GM18508 (cell line): Measurements from ENCODE around the gene SMAP1.
A peak's percentile ranks its signal among the peaks of the same experiment; 100 is the strongest.

Experiments used
- ATAC-seq: cut with Tn5 transposase; IDR thresholded peaks from one replicate; pipeline ENCODE4 v1.9.1; 2021; ENCODE audit warnings: moderate number of reproducible peaks; ENCODE audit not compliant: insufficient read depth, unreplicated experiment

SMAP1 gene

DNA sequence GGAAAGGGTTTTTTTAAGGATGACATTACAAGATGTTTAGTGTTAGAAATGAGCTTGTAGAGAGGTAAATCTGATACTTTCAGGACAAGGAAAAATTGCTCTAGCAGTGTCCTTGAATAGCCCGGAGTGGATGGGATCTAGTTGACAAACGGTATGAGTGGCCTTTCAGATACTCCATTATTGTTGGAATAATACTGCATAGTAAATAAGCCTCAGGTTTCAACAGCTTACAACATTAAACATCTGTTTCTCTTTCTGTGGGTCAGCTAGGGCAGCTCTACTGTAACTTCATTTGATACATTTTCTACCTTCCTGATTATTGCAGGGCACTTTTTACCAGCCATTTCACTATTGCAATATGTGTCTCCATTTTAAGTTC, 171.2 kb downstream of the SMAP1 start:
- ATAC-seq, result no peak

DNA sequence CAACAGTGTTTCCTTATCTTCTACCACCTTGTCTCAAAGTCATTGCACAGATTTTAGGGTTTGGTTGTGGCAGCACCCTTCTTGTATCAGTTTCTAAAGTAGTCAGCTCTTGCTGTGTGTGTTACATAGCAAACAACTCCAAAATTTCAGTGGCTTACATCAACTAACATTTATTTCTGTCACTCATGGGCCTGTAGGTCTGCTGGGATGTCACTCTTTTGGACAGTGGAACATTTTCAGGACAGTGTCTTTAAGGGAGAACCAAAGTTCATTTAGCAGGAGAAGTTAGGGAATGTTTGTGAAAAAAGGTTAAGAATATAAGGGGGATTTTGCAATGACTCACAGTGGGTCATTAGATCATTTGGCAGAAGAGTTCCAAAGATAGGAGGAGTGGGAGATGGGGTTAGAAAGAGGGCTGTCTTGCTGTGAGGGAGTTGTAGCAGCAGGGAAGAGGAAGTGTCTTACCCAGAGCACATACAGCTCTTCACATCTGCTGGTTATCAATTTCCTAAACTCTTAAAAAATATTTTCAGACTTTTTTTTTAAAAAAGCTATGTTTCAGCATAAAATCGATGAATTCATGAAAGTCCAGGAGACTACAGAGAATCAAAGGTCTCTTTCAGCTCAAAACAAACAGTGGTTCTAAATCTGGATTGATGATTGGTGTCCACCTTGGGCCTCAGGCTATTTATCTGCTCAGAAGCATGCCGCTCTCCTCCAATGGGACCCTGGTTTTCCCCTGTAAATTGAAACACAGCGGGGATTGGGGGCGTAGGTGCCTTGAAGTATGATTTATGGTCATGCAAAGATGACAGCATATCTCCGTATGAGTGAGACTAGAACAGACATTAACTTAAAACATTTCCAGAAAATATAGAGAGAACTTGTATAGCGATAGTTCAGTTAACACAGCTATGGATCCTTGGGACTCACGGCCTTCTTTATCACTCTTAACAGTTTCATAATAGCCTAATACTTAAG, 171.9 kb downstream of the SMAP1 start:
- ATAC-seq, result no peak

- ATAC-seq, result no peak
Observed at GRCh38 chr6:70841112-70841511, 173.4 kb downstream of the SMAP1 start.

DNA sequence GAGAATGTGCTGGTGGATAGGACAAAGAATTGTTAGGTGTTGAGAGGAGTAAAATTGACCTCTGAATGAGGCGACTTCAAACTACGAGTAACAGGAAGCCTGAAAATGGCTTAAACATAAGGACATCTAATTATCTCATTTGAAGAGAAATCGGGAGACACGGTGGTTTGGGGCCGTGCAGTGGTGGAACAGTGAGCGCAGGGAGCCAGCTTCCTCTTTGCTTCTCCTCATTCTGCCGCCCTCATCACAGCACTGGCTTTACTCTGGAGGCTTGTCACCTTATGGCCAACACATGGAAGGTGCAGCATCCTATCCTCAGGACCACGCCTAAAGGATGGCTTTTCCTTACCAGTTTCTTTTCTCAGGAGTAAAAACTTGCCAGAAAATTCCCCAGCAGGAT, 174.9 kb downstream of the SMAP1 start:
- no peak for ATAC-seq

DNA sequence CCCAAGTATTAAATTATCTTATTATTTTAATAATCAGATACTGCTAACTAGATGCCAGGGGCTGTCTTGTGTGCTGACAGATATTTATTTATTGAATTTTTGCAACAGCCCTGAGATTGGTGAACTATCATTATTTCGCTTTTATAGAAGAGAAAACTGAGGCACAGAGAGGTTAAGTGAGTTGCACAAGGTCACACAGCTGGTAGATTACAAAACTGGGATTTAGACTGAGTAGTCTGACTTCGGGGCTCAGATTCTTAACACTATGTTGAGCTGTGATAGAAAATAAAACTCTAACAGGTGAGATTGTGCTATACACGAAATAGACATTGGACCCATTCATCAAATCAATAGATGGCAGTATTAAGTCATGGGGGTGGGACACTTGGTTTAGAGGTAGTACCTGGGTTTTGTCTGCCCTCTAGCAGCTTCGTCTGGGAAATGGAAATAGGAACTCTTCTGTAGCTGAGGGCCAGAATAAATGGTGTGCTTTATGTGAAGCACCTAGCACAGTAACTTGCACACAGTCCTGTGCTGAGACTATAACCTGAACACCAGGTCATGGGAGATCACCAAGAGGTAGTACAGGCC, 175.7 kb downstream of the SMAP1 start:
- no peak for ATAC-seq

DNA sequence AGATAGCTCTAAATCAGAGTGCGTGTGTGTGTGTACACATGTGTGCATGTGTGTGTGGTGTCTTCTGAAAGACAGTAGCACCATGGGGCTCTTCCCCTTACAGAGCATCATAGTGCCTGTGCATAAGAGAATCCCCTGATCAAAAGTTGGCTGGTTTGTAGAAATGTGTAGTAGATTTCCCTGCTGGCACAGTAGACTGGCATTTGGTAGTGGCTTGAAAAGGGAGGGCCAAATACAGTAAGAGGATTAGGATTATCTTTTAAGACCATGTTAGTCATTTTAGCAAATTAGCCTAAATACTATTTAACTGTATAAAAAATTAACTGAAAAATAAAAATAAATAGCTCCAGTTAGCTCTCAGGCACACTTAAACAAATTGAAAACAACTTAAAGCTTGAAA, 176.6 kb downstream of the SMAP1 start:
- no peak for ATAC-seq

DNA sequence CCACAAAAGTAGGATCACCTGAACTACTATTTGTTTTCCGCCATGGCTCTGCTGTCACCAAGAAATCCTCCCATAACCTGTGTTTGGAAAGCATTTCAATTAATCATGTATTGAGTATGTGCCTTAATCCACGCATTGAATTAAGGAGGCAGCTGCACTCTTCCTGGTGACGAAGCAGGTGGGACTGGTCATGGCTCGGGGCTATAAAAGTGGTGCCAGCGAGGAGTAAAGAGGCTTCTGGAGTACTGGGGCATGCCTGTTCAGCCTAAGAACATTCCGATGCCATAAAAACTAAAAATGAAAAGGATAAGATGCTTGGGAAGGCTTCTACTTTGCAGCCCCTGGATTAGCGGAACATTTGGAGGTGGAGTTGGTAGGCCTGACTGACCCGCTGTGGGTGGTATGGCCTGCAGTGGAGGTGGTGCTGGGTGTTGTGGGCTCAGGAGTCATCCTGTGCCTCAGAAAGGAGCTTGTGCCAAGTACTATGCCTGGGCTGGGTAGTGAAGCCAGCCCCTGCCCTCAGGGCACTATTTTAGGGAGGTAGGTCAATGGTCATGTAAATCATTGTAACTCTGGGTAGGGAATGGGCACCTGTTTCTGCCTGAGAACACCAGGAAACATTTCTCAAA, 178.6 kb downstream of the SMAP1 start:
- no peak for ATAC-seq

- no peak for ATAC-seq
Observed at GRCh38 chr6:70847106-70848084, 179.7 kb downstream of the SMAP1 start.

- ATAC-seq, result no peak
Observed at GRCh38 chr6:70849348-70850069, 181.8 kb downstream of the SMAP1 start.

- no peak for ATAC-seq
Observed at GRCh38 chr6:70852667-70853246, 185.1 kb downstream of the SMAP1 start.

GRCh38 chr6:70857387-70858077, 189.8 kb downstream of the SMAP1 start:
- ATAC-seq, result peak; percentile 99

DNA sequence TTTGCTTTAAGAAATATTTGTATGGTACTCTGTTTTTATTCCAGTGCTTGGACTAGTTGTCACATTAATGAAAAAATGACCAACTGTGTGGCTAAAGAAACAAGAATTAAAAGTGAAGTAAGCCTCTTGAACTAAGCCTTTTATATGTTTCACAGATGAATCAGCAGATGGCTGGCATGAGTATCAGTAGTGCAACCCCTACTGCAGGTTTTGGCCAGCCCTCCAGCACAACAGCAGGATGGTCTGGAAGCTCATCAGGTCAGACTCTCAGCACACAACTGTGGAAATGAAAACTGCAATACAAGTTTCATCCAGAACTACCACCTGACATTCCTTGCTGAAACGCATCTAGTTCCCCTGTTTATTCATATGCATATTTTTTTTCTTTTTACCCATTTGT, 192.4 kb downstream of the SMAP1 start:
- ATAC-seq, result no peak

- ATAC-seq, result no peak
Observed at GRCh38 chr6:70860920-70861319, 193.2 kb downstream of the SMAP1 start.

DNA sequence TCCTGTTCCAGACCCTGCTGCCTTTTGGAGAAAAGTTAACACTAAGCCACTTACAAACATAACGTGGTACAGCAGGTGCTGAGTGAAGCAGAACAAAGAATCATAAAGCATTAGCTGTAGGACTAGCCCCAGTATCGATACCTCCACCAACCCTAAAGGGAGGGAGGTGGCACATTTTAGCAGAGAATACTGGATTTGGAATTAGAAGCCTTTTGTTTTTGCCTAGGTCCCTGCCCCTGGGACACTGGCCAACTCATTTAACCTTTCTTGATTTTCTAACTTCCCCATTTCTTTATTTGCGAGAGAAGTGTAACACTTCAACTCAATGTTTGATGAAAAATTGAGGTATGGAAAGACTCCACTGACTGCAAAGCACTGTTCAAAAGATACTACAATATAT, 195.7 kb downstream of the SMAP1 start:
- no peak for ATAC-seq

- no peak for ATAC-seq
Observed at GRCh38 chr6:70864401-70864800, 196.7 kb downstream of the SMAP1 start.

GRCh38 chr6:70872469-70872868, 204.8 kb downstream of the SMAP1 start:
- ATAC-seq, result no peak

DNA sequence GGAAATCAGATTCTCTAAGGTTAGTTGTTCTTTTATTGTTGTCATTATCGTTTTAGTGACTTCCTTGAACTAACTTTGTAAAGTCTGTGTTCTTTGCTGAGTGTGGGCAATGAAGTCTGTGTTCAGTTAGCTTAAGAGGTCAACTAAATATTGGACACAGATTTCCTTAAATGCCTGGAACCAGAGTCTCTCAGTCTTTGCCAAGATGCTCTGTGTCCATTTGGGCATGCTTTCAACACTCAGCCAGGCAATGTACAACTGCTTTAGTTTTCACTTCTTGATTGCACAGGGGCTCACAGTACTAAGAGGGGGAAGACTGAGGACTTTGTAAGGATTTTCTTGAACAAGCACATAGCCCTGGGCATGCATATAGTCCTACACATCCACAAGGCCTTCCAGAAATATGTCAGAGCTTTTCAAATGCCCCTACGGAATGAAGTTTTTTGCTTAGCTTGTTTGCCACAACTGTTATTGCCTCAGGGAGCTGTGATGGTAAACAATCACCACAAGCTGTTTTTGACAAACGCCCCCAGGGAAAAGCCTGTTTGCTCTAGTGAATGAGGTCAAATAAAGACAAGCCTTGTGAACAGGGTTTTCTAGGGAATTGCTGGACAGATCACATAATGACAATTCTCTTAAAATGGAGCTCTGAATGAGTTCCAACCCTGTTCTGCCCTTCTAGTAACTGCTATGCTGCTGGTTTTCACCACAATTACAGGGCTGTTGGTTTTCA, 206.7 kb downstream of the SMAP1 start:
- ATAC-seq, result no peak

DNA sequence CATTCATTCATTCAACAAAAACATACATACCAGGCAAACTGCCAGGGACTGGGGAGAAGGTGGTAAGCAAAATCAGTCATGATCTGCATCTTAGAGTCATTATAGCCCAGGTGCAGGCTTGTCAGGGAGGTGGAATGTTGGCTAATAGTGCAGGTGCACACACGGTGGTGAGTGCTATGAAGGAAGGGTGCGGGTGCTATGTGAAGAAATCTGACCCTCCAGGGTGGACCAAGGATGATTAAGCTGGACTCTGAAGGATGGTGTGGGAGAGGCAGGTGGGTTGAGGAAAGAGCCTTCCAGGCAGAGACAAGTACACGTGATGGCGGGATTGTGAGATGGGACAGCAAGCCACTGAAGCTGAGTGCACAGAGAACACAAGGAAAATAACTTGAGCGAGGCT, 211.8 kb downstream of the SMAP1 start:
- no peak for ATAC-seq
